Mesothelial cell of epicardium (in vitro differentiated cells): ENCODE measurements around the gene NALCN. TPM values are rescaled to one million over a fixed set of nuclear protein-coding genes. Genes with fewer than 3 reads are reported as not detected.

Experiments
- DNase-seq, 2 experiments: peaks; one replicate each; pipeline ENCODE4 v3.0.0; 2021; ENCODE audit warnings: low spot score in 2 of 2; ENCODE audit not compliant: unreplicated experiment in 2 of 2
- H3K27ac Mint-ChIP-seq: 2 replicates; pipeline ENCODE4 v1.8.0; 2021; ENCODE audit warnings: mixed read lengths
- H3K27me3 Mint-ChIP-seq: 2 replicates; pipeline ENCODE4 v1.8.0; 2021; ENCODE audit warnings: low read depth, mixed read lengths
- H3K36me3 Mint-ChIP-seq: 2 replicates; pipeline ENCODE4 v1.8.0; 2021; ENCODE audit warnings: mixed read lengths
- H3K4me1 Mint-ChIP-seq: 2 replicates; pipeline ENCODE4 v1.8.0; 2021; ENCODE audit warnings: mixed read lengths
- H3K4me3 Mint-ChIP-seq: 2 replicates; pipeline ENCODE4 v1.8.0; 2021; ENCODE audit warnings: mild to moderate bottlenecking, moderate library complexity, mixed read lengths
- H3K9me3 Mint-ChIP-seq: 2 replicates; pipeline ENCODE4 v1.8.0; 2021; ENCODE audit warnings: mixed read lengths
- CTCF ChIP-seq: fragments of 200-600 bp; sonication (generic); IDR thresholded peaks from one replicate; pipeline ENCODE4 v1.5.0; 2021; ENCODE audit warnings: antibody characterized with exemption; ENCODE audit not compliant: unreplicated experiment
- total RNA-seq: library from RNA; stranded (reverse); gene quantifications from 3 replicates; pipeline ENCODE4 v1.2.1, GENCODE V29; 2021

NALCN gene
- total RNA-seq, 1 donor from 2014 or later = 2.2 TPM

GRCh38 chr13:101271681-101272245 is 144.5 kb downstream of the NALCN start:
- Mint-ChIP-seq H3K9me3 (no peaks in the 10 kb centered on the region), H3K36me3 (no peaks in the 10 kb centered on the region), H3K27me3 (no peaks in the 10 kb centered on the region), H3K4me3 (no peak overlapping the region), H3K4me1 (no peaks in the 10 kb centered on the region), H3K27ac (no peak overlapping the region)
- TF ChIP-seq CTCF = no peak
- no peak for DNase-seq

- DNase-seq = no peak
- no peak overlapping the region for H3K27ac Mint-ChIP-seq
- H3K4me3 Mint-ChIP-seq = no peak overlapping the region
- no peak for TF ChIP-seq CTCF
- no peaks in the 10 kb centered on the region for H3K27me3 Mint-ChIP-seq
- no peaks in the 10 kb centered on the region for H3K9me3 Mint-ChIP-seq
- no peaks in the 10 kb centered on the region for H3K4me1 Mint-ChIP-seq
- no peaks in the 10 kb centered on the region for H3K36me3 Mint-ChIP-seq
These were observed 148.7 kb downstream of the NALCN start for GRCh38 chr13:101267656-101268055.

GRCh38 chr13:101265934-101266333 is 150.4 kb downstream of the NALCN start:
- H3K27ac Mint-ChIP-seq = no peak overlapping the region
- no peak for DNase-seq
- H3K27me3 Mint-ChIP-seq = peaks cover 1% of the 10 kb centered on the region
- no peaks in the 10 kb centered on the region for H3K9me3 Mint-ChIP-seq
- no peak overlapping the region for H3K4me3 Mint-ChIP-seq
- TF ChIP-seq CTCF = no peak
- H3K36me3 Mint-ChIP-seq = no peaks in the 10 kb centered on the region
- H3K4me1 Mint-ChIP-seq = no peaks in the 10 kb centered on the region

- Mint-ChIP-seq H3K27ac (no peak overlapping the region), H3K4me1 (no peaks in the 10 kb centered on the region), H3K4me3 (no peak overlapping the region), H3K36me3 (no peaks in the 10 kb centered on the region), H3K27me3 (peaks cover 1% of the 10 kb centered on the region), H3K9me3 (no peaks in the 10 kb centered on the region)
- no peak for DNase-seq
- TF ChIP-seq CTCF = no peak
These were observed 151.4 kb downstream of the NALCN start for GRCh38 chr13:101264931-101265330.

- no peak for DNase-seq
- H3K4me1 Mint-ChIP-seq = no peaks in the 10 kb centered on the region
- H3K9me3 Mint-ChIP-seq = no peaks in the 10 kb centered on the region
- peaks cover 1% of the 10 kb centered on the region for H3K27me3 Mint-ChIP-seq
- no peaks in the 10 kb centered on the region for H3K36me3 Mint-ChIP-seq
- no peak for TF ChIP-seq CTCF
- no peak overlapping the region for H3K4me3 Mint-ChIP-seq
- no peak overlapping the region for H3K27ac Mint-ChIP-seq
These were observed 154.0 kb downstream of the NALCN start for GRCh38 chr13:101262306-101262705.

GRCh38 chr13:101258509-101258908 is 157.8 kb downstream of the NALCN start:
- Mint-ChIP-seq H3K9me3 (no peaks in the 10 kb centered on the region), H3K4me1 (no peaks in the 10 kb centered on the region), H3K36me3 (no peaks in the 10 kb centered on the region), H3K27ac (no peak overlapping the region), H3K4me3 (no peak overlapping the region), H3K27me3 (peaks cover 1% of the 10 kb centered on the region)
- no peak for DNase-seq
- TF ChIP-seq CTCF = no peak
